SK-N-SH (cell line): ENCODE measurements around the gene KCNAB1. TPM values are rescaled to one million over a fixed set of nuclear protein-coding genes. Genes with fewer than 3 reads are reported as not detected.

Experiments used
- CTCF ChIA-PET: fragments of 300-600, 350-600 bp; formaldehyde crosslinking; extraction: SDS; loops from one replicate; lab custom pipeline; 2021; lab: Yijun Ruan, JAX
- POLR2A ChIA-PET: fragments of 350-600 bp; sonication (Branson Sonifier 250); formaldehyde crosslinking; extraction: SDS; loops from one replicate; lab custom pipeline; 2020; ENCODE audit warnings: antibody characterized with exemption, inconsistent platforms; lab: Yijun Ruan, JAX
- DNase-seq: peaks from one replicate; pipeline ENCODE4 v3.0.0; 2012
- H2AFZ ChIP-seq: fragments of 200-600 bp; sonication (generic); 2 replicates; pipeline ENCODE4 v1.8.1; 2016; ENCODE audit warnings: antibody characterized with exemption, mild to moderate bottlenecking, low read depth
- H3F3A ChIP-seq: fragments of 200-600 bp; sonication (generic); replicated peaks from 2 replicates; pipeline ENCODE3; 2016; ENCODE audit warnings: antibody characterized with exemption, mild to moderate bottlenecking; ENCODE audit not compliant: insufficient read depth
- H3K27ac ChIP-seq, 2 experiments: fragments of 200-500 bp in 1 of 2; fragments of 200-600 bp in 1 of 2; sonication (Bioruptor generic) in 1 of 2; sonication (generic), shearing (Covaris generic) in 1 of 2; 2 replicates each; pipeline versions ENCODE4 v1.5.1 to v1.6.1; 2014 to 2016; ENCODE audit warnings: low read depth in 2 of 2, inconsistent platforms in 1 of 2, low read length in 1 of 2, mild to moderate bottlenecking in 1 of 2, mixed read lengths in 1 of 2
- H3K27me3 ChIP-seq: fragments of 200-600 bp; sonication (generic), shearing (Covaris generic); 2 replicates; pipeline ENCODE4 v1.6.1; 2016; ENCODE audit warnings: mixed run types; ENCODE audit not compliant: insufficient read depth
- H3K36me3 ChIP-seq, 2 experiments: fragments of 200-500 bp in 1 of 2; fragments of 200-600 bp in 1 of 2; sonication (Bioruptor generic) in 1 of 2; sonication (generic) in 1 of 2; replicated peaks in 1 of 2; 2 replicates each; pipeline versions ENCODE3 to v1.5.1; 2014 to 2016; ENCODE audit warnings: low read length in 1 of 2, mild to moderate bottlenecking in 1 of 2; ENCODE audit not compliant: insufficient read depth in 2 of 2, control insufficient read depth in 1 of 2
- H3K4me1 ChIP-seq, 2 experiments: fragments of 200-500 bp in 1 of 2; fragments of 200-600 bp in 1 of 2; sonication (Bioruptor generic) in 1 of 2; sonication (generic), shearing (Covaris generic) in 1 of 2; 2 replicates each; pipeline versions ENCODE4 v1.5.1 to v1.6.1; 2014 to 2016; ENCODE audit warnings: low read depth in 1 of 2, low read length in 1 of 2, mixed run types in 1 of 2; ENCODE audit not compliant: insufficient read depth in 2 of 2, control insufficient read depth in 1 of 2
- H3K4me2 ChIP-seq: fragments of 200-600 bp; sonication (generic), shearing (Covaris generic); 2 replicates; pipeline ENCODE4 v1.6.1; 2017; ENCODE audit warnings: mixed run types
- H3K4me3 ChIP-seq, 2 experiments: fragments of 200-500 bp in 1 of 2; fragments of 200-600 bp in 1 of 2; sonication (Bioruptor generic) in 1 of 2; sonication (generic), shearing (Covaris generic) in 1 of 2; 2 replicates each; pipeline versions ENCODE4 v1.5.1 to v1.8.1; 2014 to 2016; ENCODE audit warnings: low read depth in 2 of 2, inconsistent platforms in 1 of 2, low read length in 1 of 2, mild to moderate bottlenecking in 1 of 2, mixed read lengths in 1 of 2, moderate library complexity in 1 of 2
- H3K79me2 ChIP-seq: fragments of 200-600 bp; sonication (generic); 2 replicates; pipeline ENCODE4 v1.8.1; 2017; ENCODE audit warnings: mild to moderate bottlenecking; ENCODE audit not compliant: insufficient read depth
- H3K9ac ChIP-seq: fragments of 200-600 bp; sonication (generic); 2 replicates; pipeline ENCODE4 v1.6.1; 2017; ENCODE audit warnings: mixed run types
- H3K9me2 ChIP-seq: fragments of 200-600 bp; sonication (generic); 2 replicates; pipeline ENCODE4 v1.6.1; 2017; ENCODE audit warnings: mixed run types
- H3K9me3 ChIP-seq: fragments of 200-600 bp; sonication (generic); 2 replicates; pipeline ENCODE4 v1.6.1; 2017; ENCODE audit warnings: mixed run types, mild to moderate bottlenecking, moderate library complexity
- H4K20me1 ChIP-seq: fragments of 200-600 bp; sonication (generic); 2 replicates; pipeline ENCODE4 v1.6.1; 2017; ENCODE audit warnings: mild to moderate bottlenecking, mixed run types; ENCODE audit not compliant: insufficient read depth
- CHD2 ChIP-seq: fragments of 150-350 bp; IDR thresholded peaks from 2 replicates; pipeline ENCODE4 v1.6.1; 2018; ENCODE audit warnings: low read length; ENCODE audit not compliant: partially characterized antibody
- FOSL2 ChIP-seq: IDR thresholded peaks from 2 replicates; pipeline ENCODE4 v1.4.0; 2012; ENCODE audit warnings: low read depth, mild to moderate bottlenecking, moderate library complexity, borderline replicate concordance
- GABPA ChIP-seq: IDR thresholded peaks from 2 replicates; pipeline ENCODE4 v1.4.0; 2012; ENCODE audit warnings: low read depth, mild to moderate bottlenecking
- GATA2 ChIP-seq: sonication (generic); formaldehyde crosslinking; IDR thresholded peaks from 2 replicates; pipeline ENCODE4 v1.5.0; 2020; ENCODE audit warnings: mild to moderate bottlenecking, missing genetic modification reagents
- JUND ChIP-seq: IDR thresholded peaks from 2 replicates; pipeline ENCODE4 v1.4.0; 2012
- MEF2A ChIP-seq: IDR thresholded peaks from 2 replicates; pipeline ENCODE4 v1.4.0; 2012; ENCODE audit warnings: low read depth, borderline replicate concordance
- MXI1 ChIP-seq: IDR thresholded peaks from 2 replicates; pipeline ENCODE4 v1.6.1; 2012; ENCODE audit warnings: mild to moderate bottlenecking, low read depth, low read length, improper control_type of control experiment
- NFIC ChIP-seq: IDR thresholded peaks from 2 replicates; pipeline ENCODE4 v1.4.0; 2012; ENCODE audit warnings: borderline replicate concordance
- RAD21 ChIP-seq: IDR thresholded peaks from 2 replicates; pipeline ENCODE4 v1.6.1; 2012; ENCODE audit warnings: mild to moderate bottlenecking, low read length
- RFX5 ChIP-seq: IDR thresholded peaks from 2 replicates; pipeline ENCODE4 v1.6.1; 2012; ENCODE audit warnings: mild to moderate bottlenecking, improper control_type of control experiment, low read length
- TAF1 ChIP-seq: IDR thresholded peaks from 2 replicates; pipeline ENCODE4 v1.6.1; 2012; ENCODE audit warnings: low read depth, mild to moderate bottlenecking, low read length, moderate library complexity, borderline replicate concordance
- TCF12 ChIP-seq: IDR thresholded peaks from 2 replicates; pipeline ENCODE4 v1.4.0; 2012
- TEAD4 ChIP-seq: IDR thresholded peaks from 2 replicates; pipeline ENCODE4 v1.4.0; 2012; ENCODE audit warnings: mild to moderate bottlenecking, borderline replicate concordance; ENCODE audit not compliant: insufficient read depth
- YY1 ChIP-seq: IDR thresholded peaks from 2 replicates; pipeline ENCODE4 v1.4.0; 2012; ENCODE audit warnings: low read depth, mild to moderate bottlenecking
- WGBS: methylation state at CpG from one replicate; pipeline ENCODE4 v1.1.6; 2017; ENCODE audit warnings: low lambda C conversion rate; 5-methylcytosine and 5-hydroxymethylcytosine counted together
- polyA plus RNA-seq, 3 experiments: library from polyadenylated mRNA; depleted of rRNA; stranded (reverse); fragments of >200 nt; gene quantifications; 2 replicates each; pipeline ENCODE4 v1.2.3, GENCODE V29; 2012
- TF ChIP-seq, protein P1 (sequence below): IDR thresholded peaks from 2 replicates; pipeline ENCODE4 v1.4.0; 2012; ENCODE audit warnings: low read depth
- TF ChIP-seq, protein P2 (sequence below): fragments of 150-350 bp; IDR thresholded peaks from 2 replicates; pipeline ENCODE4 v1.6.1; 2016; ENCODE audit warnings: mild to moderate bottlenecking, low read depth, low read length
- TF ChIP-seq, protein P3 (sequence below): fragments of 150-350 bp; IDR thresholded peaks from 2 replicates; pipeline ENCODE4 v1.6.1; 2017; ENCODE audit warnings: antibody characterized with exemption, low read length, low read depth, borderline replicate concordance
- TF ChIP-seq, protein P4 (sequence below): IDR thresholded peaks from 2 replicates; pipeline ENCODE4 v1.6.1; 2012; ENCODE audit warnings: mild to moderate bottlenecking, low read depth, low read length, moderate library complexity

KCNAB1 gene
- polyA plus RNA-seq, 1 of the 3 experiments (the other 2 are of a cell fraction) = 82.1 TPM

DNA sequence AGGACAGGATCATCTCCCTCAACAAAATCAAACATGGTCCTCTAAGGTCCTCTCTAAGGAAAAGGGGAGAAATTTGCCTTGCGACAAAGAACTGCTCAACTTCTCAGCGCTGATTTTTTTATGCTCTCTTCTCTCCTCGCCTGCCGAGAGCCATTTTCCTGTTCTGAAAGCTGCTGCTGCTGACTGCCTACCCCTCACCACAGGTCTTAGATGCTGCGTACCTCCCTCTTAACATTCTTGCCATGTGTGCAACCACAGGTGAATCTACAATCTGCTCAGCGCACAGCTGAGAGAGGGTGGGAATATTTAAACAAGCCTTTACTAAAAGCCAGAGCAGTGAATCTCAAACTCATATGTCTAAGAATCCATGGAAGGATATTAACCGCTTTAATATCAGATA lies 223.8 kb downstream of the KCNAB1 start:
- DNase-seq = no peak
- H3K4me2 ChIP-seq = no peak overlapping the region
- H3K9me2 ChIP-seq = no peaks in the 10 kb centered on the region
- POLR2A ChIA-PET = no interaction called here
- no peaks in the 10 kb centered on the region for H4K20me1 ChIP-seq
- no peak overlapping the region for H3K27ac ChIP-seq
- no peak for TF ChIP-seq RFX5
- peaks cover 14 to 43% of the 10 kb centered on the region in 2 experiments for H3K36me3 ChIP-seq
- peaks cover 8% of the 10 kb centered on the region for H3F3A ChIP-seq
- H3K9me3 ChIP-seq = no peaks in the 10 kb centered on the region
- H3K4me1 ChIP-seq = no peaks in the 10 kb centered on the region; a peak in 1 of 4 replicates
- peaks cover 97% of the 10 kb centered on the region for H3K79me2 ChIP-seq
- H3K4me3 ChIP-seq = no peak overlapping the region
- no peaks in the 10 kb centered on the region for H3K27me3 ChIP-seq
- CTCF ChIA-PET = interaction anchor here (1.2 to 1.3 kb wide), 2 partner anchors 106 to 193 kb away, joined by 3 read pairs; no protein-coding TSS in a partner anchor
- 93% methylated on average over 7 of the region's 7 CpGs for WGBS
- no peak overlapping the region for H3K9ac ChIP-seq
- H2AFZ ChIP-seq = no peak overlapping the region

DNA sequence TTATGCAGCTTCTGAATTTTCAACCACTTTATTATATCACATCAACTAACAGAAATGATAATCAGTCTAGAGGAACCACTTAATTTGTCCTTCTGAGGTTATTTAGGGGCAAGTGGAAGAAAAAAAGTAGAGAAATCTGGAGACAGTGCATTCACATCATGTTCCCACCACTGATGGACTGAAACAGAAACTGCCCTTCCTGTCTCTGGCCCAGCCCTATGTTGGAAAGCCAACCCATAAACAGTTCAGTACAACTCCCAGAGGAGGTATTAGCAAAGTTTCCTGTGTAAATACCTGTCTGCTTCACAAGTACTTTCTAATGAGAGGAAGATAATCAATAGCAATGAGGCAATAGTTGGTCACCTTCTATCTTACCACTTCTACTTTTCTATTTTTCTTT lies 228.7 kb downstream of the KCNAB1 start:
- POLR2A ChIA-PET = no interaction called here
- Histone ChIP-seq H3K27me3 (no peaks in the 10 kb centered on the region), H3K4me1 (no peaks in the 10 kb centered on the region; a peak in 2 of 4 replicates), H3K27ac (no peak overlapping the region), H2AFZ (no peak overlapping the region), H3K4me2 (no peak overlapping the region), H3K4me3 (no peak overlapping the region), H4K20me1 (no peaks in the 10 kb centered on the region), H3K79me2 (peaks cover 96% of the 10 kb centered on the region), H3K9ac (no peak overlapping the region)
- no peak for DNase-seq
- CTCF ChIA-PET = no interaction called here
- TF ChIP-seq, protein P1, sequence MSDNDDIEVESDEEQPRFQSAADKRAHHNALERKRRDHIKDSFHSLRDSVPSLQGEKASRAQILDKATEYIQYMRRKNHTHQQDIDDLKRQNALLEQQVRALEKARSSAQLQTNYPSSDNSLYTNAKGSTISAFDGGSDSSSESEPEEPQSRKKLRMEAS = no peak
- TF ChIP-seq RAD21 (no peak), MXI1 (no peak), JUND (no peak), CHD2 (no peak), GABPA (no peak), TEAD4 (no peak), NFIC (no peak), TAF1 (no peak), FOSL2 (no peak), MEF2A (no peak), YY1 (no peak), GATA2 (CRISPR knock-in tag) (no peak), TCF12 (no peak)
- TF ChIP-seq, protein P2, sequence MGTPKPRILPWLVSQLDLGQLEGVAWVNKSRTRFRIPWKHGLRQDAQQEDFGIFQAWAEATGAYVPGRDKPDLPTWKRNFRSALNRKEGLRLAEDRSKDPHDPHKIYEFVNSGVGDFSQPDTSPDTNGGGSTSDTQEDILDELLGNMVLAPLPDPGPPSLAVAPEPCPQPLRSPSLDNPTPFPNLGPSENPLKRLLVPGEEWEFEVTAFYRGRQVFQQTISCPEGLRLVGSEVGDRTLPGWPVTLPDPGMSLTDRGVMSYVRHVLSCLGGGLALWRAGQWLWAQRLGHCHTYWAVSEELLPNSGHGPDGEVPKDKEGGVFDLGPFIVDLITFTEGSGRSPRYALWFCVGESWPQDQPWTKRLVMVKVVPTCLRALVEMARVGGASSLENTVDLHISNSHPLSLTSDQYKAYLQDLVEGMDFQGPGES = no peak
- TF ChIP-seq, protein P3, sequence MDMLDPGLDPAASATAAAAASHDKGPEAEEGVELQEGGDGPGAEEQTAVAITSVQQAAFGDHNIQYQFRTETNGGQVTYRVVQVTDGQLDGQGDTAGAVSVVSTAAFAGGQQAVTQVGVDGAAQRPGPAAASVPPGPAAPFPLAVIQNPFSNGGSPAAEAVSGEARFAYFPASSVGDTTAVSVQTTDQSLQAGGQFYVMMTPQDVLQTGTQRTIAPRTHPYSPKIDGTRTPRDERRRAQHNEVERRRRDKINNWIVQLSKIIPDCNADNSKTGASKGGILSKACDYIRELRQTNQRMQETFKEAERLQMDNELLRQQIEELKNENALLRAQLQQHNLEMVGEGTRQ = no peak
- TF ChIP-seq, protein P4, sequence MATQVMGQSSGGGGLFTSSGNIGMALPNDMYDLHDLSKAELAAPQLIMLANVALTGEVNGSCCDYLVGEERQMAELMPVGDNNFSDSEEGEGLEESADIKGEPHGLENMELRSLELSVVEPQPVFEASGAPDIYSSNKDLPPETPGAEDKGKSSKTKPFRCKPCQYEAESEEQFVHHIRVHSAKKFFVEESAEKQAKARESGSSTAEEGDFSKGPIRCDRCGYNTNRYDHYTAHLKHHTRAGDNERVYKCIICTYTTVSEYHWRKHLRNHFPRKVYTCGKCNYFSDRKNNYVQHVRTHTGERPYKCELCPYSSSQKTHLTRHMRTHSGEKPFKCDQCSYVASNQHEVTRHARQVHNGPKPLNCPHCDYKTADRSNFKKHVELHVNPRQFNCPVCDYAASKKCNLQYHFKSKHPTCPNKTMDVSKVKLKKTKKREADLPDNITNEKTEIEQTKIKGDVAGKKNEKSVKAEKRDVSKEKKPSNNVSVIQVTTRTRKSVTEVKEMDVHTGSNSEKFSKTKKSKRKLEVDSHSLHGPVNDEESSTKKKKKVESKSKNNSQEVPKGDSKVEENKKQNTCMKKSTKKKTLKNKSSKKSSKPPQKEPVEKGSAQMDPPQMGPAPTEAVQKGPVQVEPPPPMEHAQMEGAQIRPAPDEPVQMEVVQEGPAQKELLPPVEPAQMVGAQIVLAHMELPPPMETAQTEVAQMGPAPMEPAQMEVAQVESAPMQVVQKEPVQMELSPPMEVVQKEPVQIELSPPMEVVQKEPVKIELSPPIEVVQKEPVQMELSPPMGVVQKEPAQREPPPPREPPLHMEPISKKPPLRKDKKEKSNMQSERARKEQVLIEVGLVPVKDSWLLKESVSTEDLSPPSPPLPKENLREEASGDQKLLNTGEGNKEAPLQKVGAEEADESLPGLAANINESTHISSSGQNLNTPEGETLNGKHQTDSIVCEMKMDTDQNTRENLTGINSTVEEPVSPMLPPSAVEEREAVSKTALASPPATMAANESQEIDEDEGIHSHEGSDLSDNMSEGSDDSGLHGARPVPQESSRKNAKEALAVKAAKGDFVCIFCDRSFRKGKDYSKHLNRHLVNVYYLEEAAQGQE = no peak
- TF ChIP-seq, all 33 proteins: peak for 0
- no peaks in the 10 kb centered on the region for H3K9me2 ChIP-seq
- H3K9me3 ChIP-seq = no peaks in the 10 kb centered on the region
- H3K36me3 ChIP-seq = peaks cover 15 to 24% of the 10 kb centered on the region in 2 experiments
- peaks cover 8% of the 10 kb centered on the region for H3F3A ChIP-seq
